ENCODE results near the gene EIF1AD. TPM values are rescaled to one million over a fixed set of nuclear protein-coding genes. Genes with fewer than 3 reads are reported as not detected.

The EIF1AD gene
- total and polyA plus RNA-seq, 2 of the 8 experiments (the other 6 are each of a cell fraction or from before 2014, with no cell fraction given) = 32.6 to 39.9 TPM

- Histone ChIP-seq H4K91ac (replicated peaks; ENCODE audit: insufficient read length, low read length) (no peak overlapping the region), H4K5ac (ENCODE audit: insufficient read length, low read depth, low read length) (no peak overlapping the region), H3K14ac (ENCODE audit: insufficient read length) (no peak overlapping the region), H3K23me2 (ENCODE audit: low read depth, low read length) (no peaks in the 10 kb centered on the region), H3K79me1 (ENCODE audit: low read depth, low read length) (no peaks in the 10 kb centered on the region), H4K8ac (ENCODE audit: extremely low read depth, insufficient read depth, low read length) (no peak overlapping the region), H3K56ac (replicated peaks; ENCODE audit: insufficient read length, low read depth, low read length) (no peak overlapping the region), H3K27me3 (replicated peaks in 1 of 4; ENCODE audit: control insufficient read depth in 3 of 4, extremely low read depth in 1 of 4, insufficient read depth in 3 of 4, low read length in 3 of 4) (no peaks in the 10 kb centered on the region), H3K18ac (ENCODE audit: extremely low read depth, low read length) (no peak overlapping the region), H2BK5ac (ENCODE audit: low read depth, low read length) (no peak overlapping the region), H2BK120ac (replicated peaks; ENCODE audit: low read depth, low read length) (no peak overlapping the region), H2AK5ac (ENCODE audit: low read depth, low read length) (no peak overlapping the region), H2BK20ac (ENCODE audit: low read length) (no peak overlapping the region), H3K27ac (ENCODE audit: low read depth, low read length) (no peak overlapping the region), H3K23ac (ENCODE audit: insufficient read length) (no peak overlapping the region), H3K4me3 (ENCODE audit: extremely low read depth in 1 of 4, insufficient read depth in 2 of 4, low read depth in 3 of 4, low read length in 4 of 4) (no peak overlapping the region), H3K4ac (replicated peaks; ENCODE audit: insufficient read length, low read depth, low read length) (no peak overlapping the region), H2BK15ac (ENCODE audit: low read length) (no peak overlapping the region), H2AFZ (ENCODE audit: low read length) (no peak overlapping the region), H4K20me1 (replicated peaks in 1 of 2; ENCODE audit: control insufficient read depth in 1 of 2, insufficient read depth in 2 of 2, low read length in 2 of 2) (no peaks in the 10 kb centered on the region), H3K9me3 (ENCODE audit: insufficient read depth in 2 of 2, low read depth in 1 of 2, low read length in 1 of 2) (no peaks in the 10 kb centered on the region), H3K36me3 (ENCODE audit: control insufficient read depth in 2 of 4, insufficient read depth in 4 of 4, low read length in 3 of 4) (no peaks in the 10 kb centered on the region), H3K4me2 (ENCODE audit: insufficient read depth in 1 of 2, low read depth in 2 of 2, low read length in 2 of 2) (no peak overlapping the region), H2BK12ac (ENCODE audit: low read depth, low read length) (no peak overlapping the region), H3K4me1 (replicated peaks in 1 of 4; ENCODE audit: control insufficient read depth in 3 of 4, insufficient read depth in 4 of 4, low read length in 3 of 4) (peaks cover 0 to 1% (median 0%) of the 10 kb centered on the region in 4 experiments; a peak in 2 of 7 replicates), H3K79me2 (ENCODE audit: control insufficient read depth in 1 of 2, insufficient read depth in 2 of 2, low read length in 2 of 2) (no peaks in the 10 kb centered on the region), H3K9ac (replicated peaks in 1 of 4; ENCODE audit: extremely low read depth in 1 of 4, low read depth in 3 of 4, low read length in 3 of 4) (0 out of 7 replicates have a peak overlapping the region, but pooled peaks of 1 of the 4 experiments have one; percentile 22)
- no peak for FAIRE-seq
- DNase-seq (ENCODE audit: low read depth in 1 of 2, low spot score in 2 of 2) = no peak
- WGBS, 2 experiments (ENCODE audit: extremely low coverage in 1 of 2, insufficient coverage in 1 of 2, insufficient read length in 1 of 2, insufficient replicate concordance in 2 of 2, low coverage in 1 of 2, low lambda C conversion rate in 2 of 2, missing lambda C conversion rate in 1 of 2) = 89% methylated on average over 19 of the region's 20 CpGs; no CpG with 5 or more reads in 1 of the 2 experiments
- ChIA-PET CTCF (ENCODE audit: partially characterized antibody) (interaction anchor here (0.6 to 1.7 kb wide), 4 partner anchors 21 to 410 kb away, joined by 3 to 8 read pairs (median 5); no protein-coding TSS in a partner anchor), POLR2A (ENCODE audit: partially characterized antibody) (interaction anchor here (1.4 kb wide), 1 partner anchor 8 kb away, joined by 3 read pairs; the partner anchor contains the start of gene SART1)
- TF ChIP-seq RFX5 (IDR thresholded peaks at IDR 0.05; ENCODE audit: borderline replicate concordance, low read depth, low read length) = no peak
- no peak for TF ChIP-seq BACH1 (IDR thresholded peaks at IDR 0.05; ENCODE audit: low read length)
- TF ChIP-seq MAX (IDR thresholded peaks at IDR 0.05) = no peak
- no peak for TF ChIP-seq MAFK (IDR thresholded peaks at IDR 0.05; ENCODE audit: low read depth, low read length)
- TF ChIP-seq TCF12 (IDR thresholded peaks at IDR 0.05; ENCODE audit: low read depth, low read length) = no peak
- TF ChIP-seq YY1 (IDR thresholded peaks at IDR 0.05; ENCODE audit: low read depth, low read length) = no peak
- TF ChIP-seq TEAD4 (IDR thresholded peaks at IDR 0.05; ENCODE audit: low read depth, low read length) = no peak
- TF ChIP-seq HDAC6 (IDR thresholded peaks at IDR 0.05; ENCODE audit: low read depth, low read length) = no peak
- no peak for TF ChIP-seq SRF (IDR thresholded peaks at IDR 0.05; ENCODE audit: low read depth, low read length)
- no peak for TF ChIP-seq PHF8 (conservative IDR thresholded peaks at IDR 0.05; ENCODE audit: low read depth, low read length)
- TF ChIP-seq, protein P1, sequence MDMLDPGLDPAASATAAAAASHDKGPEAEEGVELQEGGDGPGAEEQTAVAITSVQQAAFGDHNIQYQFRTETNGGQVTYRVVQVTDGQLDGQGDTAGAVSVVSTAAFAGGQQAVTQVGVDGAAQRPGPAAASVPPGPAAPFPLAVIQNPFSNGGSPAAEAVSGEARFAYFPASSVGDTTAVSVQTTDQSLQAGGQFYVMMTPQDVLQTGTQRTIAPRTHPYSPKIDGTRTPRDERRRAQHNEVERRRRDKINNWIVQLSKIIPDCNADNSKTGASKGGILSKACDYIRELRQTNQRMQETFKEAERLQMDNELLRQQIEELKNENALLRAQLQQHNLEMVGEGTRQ (IDR thresholded peaks at IDR 0.05; ENCODE audit: low read length) = no peak
- TF ChIP-seq EZH2 (IDR thresholded peaks at IDR 0.05; ENCODE audit: low read depth, low read length, severe bottlenecking) = no peak
- no peak for TF ChIP-seq SP1 (IDR thresholded peaks at IDR 0.05; ENCODE audit: low read depth, low read length)
These were observed 48.5 kb downstream of the EIF1AD start for GRCh38 chr11:65953471-65953870.

Measured in H1 (cell line).